Keratinocyte (primary cell): ENCODE data around the gene SDK2. TPM values are rescaled to one million over a fixed set of nuclear protein-coding genes. Genes with fewer than 3 reads are reported as not detected.

Experiments
- DNase-seq: peaks from one replicate; pipeline ENCODE4 v3.0.0-alpha.2; 2011; ENCODE audit warnings: low read depth, missing footprints, low spot score
- FAIRE-seq: peaks from 2 replicates; lab custom pipeline; 2011; peaks lifted over from hg19 to GRCh38; lab: Jason Lieb, UNC
- H2AFZ ChIP-seq: 2 replicates; pipeline ENCODE4 v1.6.0; 2012; ENCODE audit warnings: low read length, control low read depth, inconsistent platforms; ENCODE audit not compliant: control insufficient read depth
- H3K27ac ChIP-seq: 2 replicates; pipeline ENCODE4 v1.5.1; 2011; ENCODE audit warnings: low read length; ENCODE audit not compliant: control insufficient read depth, insufficient read depth
- H3K27me3 ChIP-seq: 3 replicates; pipeline ENCODE4 v1.6.0; 2011; ENCODE audit warnings: low read length; ENCODE audit not compliant: control insufficient read depth, insufficient read depth; ENCODE audit errors: extremely low read depth
- H3K36me3 ChIP-seq, 2 experiments: 2 replicates in 1 of 2; 3 replicates in 1 of 2; pipeline ENCODE4 v1.5.1; 2011; ENCODE audit warnings: low read length in 2 of 2, mild to moderate bottlenecking in 1 of 2; ENCODE audit not compliant: control insufficient read depth in 2 of 2, insufficient read depth in 2 of 2; ENCODE audit errors: extremely low read depth in 1 of 2
- H3K4me1 ChIP-seq: 3 replicates; pipeline ENCODE4 v1.5.1; 2011; ENCODE audit warnings: low read length; ENCODE audit not compliant: control insufficient read depth, insufficient read depth; ENCODE audit errors: extremely low read depth
- H3K4me2 ChIP-seq: 3 replicates; pipeline ENCODE4 v1.6.0; 2011; ENCODE audit warnings: low read depth, low read length; ENCODE audit not compliant: control insufficient read depth, insufficient read depth; ENCODE audit errors: extremely low read depth
- H3K4me3 ChIP-seq, 3 experiments: fragments of 200-600 bp in 1 of 3; sonication (generic) in 1 of 3; 2 replicates in 2 of 3; 3 replicates in 1 of 3; pipeline ENCODE4 v1.5.1; 2011 to 2016; ENCODE audit warnings: low read length in 3 of 3, mild to moderate bottlenecking in 3 of 3, control low read depth in 2 of 3, inconsistent platforms in 1 of 3, low read depth in 1 of 3, mixed read lengths in 1 of 3, mixed run types in 1 of 3, moderate library complexity in 1 of 3; ENCODE audit not compliant: control insufficient read depth in 2 of 3, insufficient read depth in 2 of 3; ENCODE audit errors: extremely low read depth in 1 of 3
- H3K79me2 ChIP-seq: 2 replicates; pipeline ENCODE4 v1.6.0; 2012; ENCODE audit warnings: low read length; ENCODE audit not compliant: control insufficient read depth, insufficient read depth
- H3K9ac ChIP-seq: 3 replicates; pipeline ENCODE4 v1.6.0; 2011; ENCODE audit warnings: low read length; ENCODE audit not compliant: control insufficient read depth, insufficient read depth; ENCODE audit errors: extremely low read depth
- H3K9me1 ChIP-seq: 3 replicates; pipeline ENCODE4 v1.6.0; 2011; ENCODE audit warnings: low read length; ENCODE audit not compliant: control insufficient read depth, insufficient read depth; ENCODE audit errors: extremely low read depth
- H3K9me3 ChIP-seq: 2 replicates; pipeline ENCODE4 v1.5.1; 2012; ENCODE audit warnings: low read depth, low read length; ENCODE audit not compliant: control insufficient read depth
- H4K20me1 ChIP-seq: 3 replicates; pipeline ENCODE4 v1.6.0; 2011; ENCODE audit warnings: low read length; ENCODE audit not compliant: control insufficient read depth, insufficient read depth; ENCODE audit errors: extremely low read depth
- EZH2 ChIP-seq: IDR thresholded peaks from one replicate; pipeline ENCODE4 v1.6.1; 2012; ENCODE audit warnings: inconsistent platforms, mild to moderate bottlenecking, low read length, moderate library complexity
- dilution Hi-C: fragments of 300-500 bp; cut with MboI; formaldehyde crosslinking; loops from one replicate; pipeline ENCODE4 v1.7.0; 2020; ENCODE audit warnings: low sequenced_read_pairs; ENCODE audit not compliant: extremely low pct_ligation_motif_present
- polyA plus RNA-seq, 5 experiments: library from polyadenylated mRNA; depleted of rRNA in 3 of 5; stranded (reverse) in 3 of 5; stranded (forward) in 1 of 5; unstranded in 1 of 5; fragments of >200 nt; gene quantifications; 1 replicate in 1 of 5; 2 replicates in 3 of 5; 3 replicates in 1 of 5; pipeline versions ENCODE4 v1.2.1 to v1.2.3, GENCODE V29; 2011 to 2012; ENCODE audit warnings: missing spikeins in 2 of 5, low read depth in 1 of 5, low replicate concordance in 1 of 5
- TF ChIP-seq, protein P1 (sequence below), 3 experiments: IDR thresholded peaks in 1 of 3; conservative IDR thresholded peaks in 1 of 3; optimal IDR thresholded peaks in 1 of 3; 2 replicates in 2 of 3; 3 replicates in 1 of 3; pipeline versions ENCODE3 to v1.5.1; 2011; ENCODE audit warnings: low read length in 3 of 3, mild to moderate bottlenecking in 3 of 3, moderate library complexity in 2 of 3, control low read depth in 1 of 3, inconsistent platforms in 1 of 3; ENCODE audit not compliant: insufficient read depth in 2 of 3; ENCODE audit errors: extremely low read depth in 1 of 3

Gene SDK2
- polyA plus RNA-seq, 1 donor (not counting 4 experiments of a cell fraction or from before 2014, with no cell fraction given), result 1.8 TPM

DNA sequence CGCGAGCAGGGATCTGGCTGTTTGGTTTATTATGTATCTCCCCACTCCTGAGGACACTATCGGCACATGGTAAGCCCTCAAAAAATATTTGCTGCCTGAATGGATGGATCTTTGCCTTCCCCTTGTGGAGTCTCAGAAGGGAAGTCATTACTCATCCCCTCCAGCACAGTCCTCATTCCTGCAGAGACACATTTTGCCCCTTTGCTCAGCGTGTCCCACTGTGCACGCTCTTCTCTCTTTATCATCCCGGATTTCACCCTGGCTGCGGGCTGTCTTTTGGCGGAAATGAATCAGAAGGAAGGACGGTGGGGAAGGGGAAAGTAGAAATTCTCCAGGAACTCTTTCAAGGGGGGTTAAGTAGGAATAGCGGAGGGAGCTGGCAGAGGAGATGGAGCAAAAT lies 207.3 kb downstream of the SDK2 start:
- H3K4me1 ChIP-seq, result peaks cover 3% of the 10 kb centered on the region
- H3K9me3 ChIP-seq, result no peaks in the 10 kb centered on the region
- H3K4me2 ChIP-seq, result no peak overlapping the region
- H3K79me2 ChIP-seq, result no peaks in the 10 kb centered on the region
- no peak overlapping the region for H3K4me3 ChIP-seq
- no peaks in the 10 kb centered on the region for H3K27me3 ChIP-seq
- no peaks in the 10 kb centered on the region for H3K36me3 ChIP-seq
- H3K27ac ChIP-seq, result no peak overlapping the region
- H3K9me1 ChIP-seq, result no peaks in the 10 kb centered on the region
- TF ChIP-seq EZH2, result no peak
- TF ChIP-seq, protein P1, sequence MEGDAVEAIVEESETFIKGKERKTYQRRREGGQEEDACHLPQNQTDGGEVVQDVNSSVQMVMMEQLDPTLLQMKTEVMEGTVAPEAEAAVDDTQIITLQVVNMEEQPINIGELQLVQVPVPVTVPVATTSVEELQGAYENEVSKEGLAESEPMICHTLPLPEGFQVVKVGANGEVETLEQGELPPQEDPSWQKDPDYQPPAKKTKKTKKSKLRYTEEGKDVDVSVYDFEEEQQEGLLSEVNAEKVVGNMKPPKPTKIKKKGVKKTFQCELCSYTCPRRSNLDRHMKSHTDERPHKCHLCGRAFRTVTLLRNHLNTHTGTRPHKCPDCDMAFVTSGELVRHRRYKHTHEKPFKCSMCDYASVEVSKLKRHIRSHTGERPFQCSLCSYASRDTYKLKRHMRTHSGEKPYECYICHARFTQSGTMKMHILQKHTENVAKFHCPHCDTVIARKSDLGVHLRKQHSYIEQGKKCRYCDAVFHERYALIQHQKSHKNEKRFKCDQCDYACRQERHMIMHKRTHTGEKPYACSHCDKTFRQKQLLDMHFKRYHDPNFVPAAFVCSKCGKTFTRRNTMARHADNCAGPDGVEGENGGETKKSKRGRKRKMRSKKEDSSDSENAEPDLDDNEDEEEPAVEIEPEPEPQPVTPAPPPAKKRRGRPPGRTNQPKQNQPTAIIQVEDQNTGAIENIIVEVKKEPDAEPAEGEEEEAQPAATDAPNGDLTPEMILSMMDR (optimal IDR thresholded peaks at IDR 0.05 in 1 of 3, IDR thresholded peaks at IDR 0.05 in 1 of 3, conservative IDR thresholded peaks at IDR 0.05 in 1 of 3; ENCODE audit: extremely low read depth in 1 of 3, insufficient read depth in 2 of 3, low read length in 3 of 3), result no peak
- no peak overlapping the region for H2AFZ ChIP-seq
- no peak for DNase-seq
- no peak for FAIRE-seq
- H4K20me1 ChIP-seq, result no peaks in the 10 kb centered on the region
- H3K9ac ChIP-seq, result no peak overlapping the region
- dilution Hi-C loops, result no loop called here

DNA sequence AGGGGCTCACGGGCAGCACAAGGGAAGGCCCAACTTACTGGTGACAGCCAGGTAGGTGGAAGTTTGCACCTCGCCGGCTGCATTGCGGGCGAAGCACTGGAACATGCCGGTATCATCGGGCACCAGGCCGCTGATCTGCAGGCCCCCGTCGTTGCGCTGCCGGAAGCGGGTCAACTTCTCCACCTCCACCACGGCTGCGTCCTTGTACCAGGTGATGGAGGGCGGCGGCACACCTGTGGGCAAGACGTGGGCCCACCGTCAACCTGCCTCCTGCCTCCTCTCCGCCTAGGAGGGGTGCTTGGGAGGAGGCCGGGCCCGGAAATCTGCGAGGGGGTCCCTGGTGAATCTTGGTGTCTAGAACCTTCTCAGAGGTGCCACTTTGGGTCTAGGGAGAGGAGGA lies 208.8 kb downstream of the SDK2 start:
- Histone ChIP-seq H3K4me3 (no peak overlapping the region), H3K9me3 (no peaks in the 10 kb centered on the region), H3K9ac (no peak overlapping the region), H3K79me2 (no peaks in the 10 kb centered on the region), H3K36me3 (no peaks in the 10 kb centered on the region), H2AFZ (no peak overlapping the region), H3K4me2 (no peak overlapping the region), H3K9me1 (no peaks in the 10 kb centered on the region), H3K4me1 (peaks cover 3% of the 10 kb centered on the region), H3K27ac (no peak overlapping the region), H4K20me1 (no peaks in the 10 kb centered on the region), H3K27me3 (no peaks in the 10 kb centered on the region)
- DNase-seq, result no peak
- TF ChIP-seq, protein P1 (optimal IDR thresholded peaks at IDR 0.05 in 1 of 3, IDR thresholded peaks at IDR 0.05 in 1 of 3, conservative IDR thresholded peaks at IDR 0.05 in 1 of 3; ENCODE audit: extremely low read depth in 1 of 3, insufficient read depth in 2 of 3, low read length in 3 of 3), result no peak
- TF ChIP-seq EZH2, result no peak
- FAIRE-seq, result no peak
- dilution Hi-C loops, result no loop called here
